PC-3 (cell line): ENCODE results near the gene WDR45B. TPM values are rescaled to one million over a fixed set of nuclear protein-coding genes. Genes with fewer than 3 reads are reported as not detected.

Experiments used
- ATAC-seq: fragments of 200-7000 bp; cut with Tn5 transposase; 2 replicates; pipeline ENCODE4 v1.9.1; 2020; ENCODE audit warnings: mild to moderate bottlenecking, moderate library complexity
- BruUV-seq: library from RNA; stranded (reverse); fragments of 400-500 nt; replicated peaks from 2 replicates; lab custom pipeline; 2021; lab: Mats Ljungman, UMichigan
- CTCF ChIA-PET: fragments of 300-600 bp; sonication (Branson Sonifier 250); formaldehyde crosslinking; loops from one replicate; lab custom pipeline; 2022; ENCODE audit warnings: antibody characterized with exemption; lab: Charles Lee
- POLR2A ChIA-PET: fragments of 300-600 bp; sonication (Branson Sonifier 250); formaldehyde crosslinking; loops from one replicate; lab custom pipeline; 2022; ENCODE audit warnings: antibody characterized with exemption; ENCODE audit not compliant: unreplicated experiment; lab: Charles Lee
- DNase-seq: peaks from one replicate; pipeline ENCODE4 v3.0.0-alpha.2; 2015
- H2AFZ ChIP-seq: fragments of 300-600 bp; sonication (generic); 2 replicates; pipeline ENCODE4 v1.6.0; 2016; ENCODE audit warnings: antibody characterized with exemption, low read length
- H3F3A ChIP-seq: fragments of 300-600 bp; sonication (generic); one replicate; pipeline ENCODE4 v1.6.0; 2017; ENCODE audit warnings: antibody characterized with exemption, low read length, control low read depth, mild to moderate bottlenecking; ENCODE audit not compliant: unreplicated experiment
- H3K27ac ChIP-seq: fragments of 300-600 bp; sonication (generic); 2 replicates; pipeline ENCODE4 v1.5.1; 2016; ENCODE audit warnings: mild to moderate bottlenecking, low read length
- H3K27me3 ChIP-seq: fragments of 300-600 bp; sonication (generic); 2 replicates; pipeline ENCODE4 v1.6.1; 2016; ENCODE audit warnings: low read length, mixed read lengths
- H3K36me3 ChIP-seq: fragments of 300-600 bp; sonication (generic); 2 replicates; pipeline ENCODE4 v1.6.1; 2016; ENCODE audit warnings: low read depth, mixed run types, low read length, mixed read lengths
- H3K4me1 ChIP-seq: fragments of 300-600 bp; sonication (generic); 2 replicates; pipeline ENCODE4 v1.5.1; 2016; ENCODE audit warnings: low read length; ENCODE audit not compliant: insufficient read depth
- H3K4me2 ChIP-seq: fragments of 300-600 bp; sonication (generic); 2 replicates; pipeline ENCODE4 v1.6.0; 2016; ENCODE audit warnings: low read length
- H3K4me3 ChIP-seq: fragments of 300-600 bp; sonication (generic); 2 replicates; pipeline ENCODE4 v1.5.1; 2016; ENCODE audit warnings: mild to moderate bottlenecking, low read length, mixed read lengths
- H3K79me2 ChIP-seq: fragments of 300-600 bp; sonication (generic); 2 replicates; pipeline ENCODE4 v1.6.1; 2017; ENCODE audit warnings: low read length, mixed read lengths
- H3K9ac ChIP-seq: fragments of 300-600 bp; sonication (generic); 2 replicates; pipeline ENCODE4 v1.6.0; 2016; ENCODE audit warnings: mild to moderate bottlenecking, low read length
- H3K9me2 ChIP-seq: fragments of 300-600 bp; sonication (generic); replicated peaks from 2 replicates; pipeline ENCODE4 v1.6.1; 2016; ENCODE audit warnings: mixed run types, low read length, mixed read lengths
- H3K9me3 ChIP-seq: fragments of 300-600 bp; sonication (generic); 2 replicates; pipeline ENCODE4 v1.6.1; 2016; ENCODE audit warnings: low read length, mixed read lengths
- H4K20me1 ChIP-seq: fragments of 300-600 bp; sonication (generic); 2 replicates; pipeline ENCODE4 v1.6.1; 2016; ENCODE audit warnings: low read length, mixed read lengths
- CTCF ChIP-seq: fragments of 300-600 bp; sonication (generic); conservative IDR thresholded peaks from 2 replicates; pipeline ENCODE4 v1.5.1; 2017; ENCODE audit warnings: antibody characterized with exemption, low read depth, mild to moderate bottlenecking, low read length
- EZH2 ChIP-seq: fragments of 300-600 bp; sonication (generic); IDR thresholded peaks from one replicate; pipeline ENCODE4 v1.6.1; 2017; ENCODE audit warnings: antibody characterized with exemption, mild to moderate bottlenecking, low read length; ENCODE audit not compliant: unreplicated experiment
- EZH2phosphoT487 ChIP-seq: fragments of 300-600 bp; sonication (generic); IDR thresholded peaks from 2 replicates; pipeline ENCODE4 v1.6.1; 2018; ENCODE audit warnings: mild to moderate bottlenecking, antibody characterized with exemption, low read length, borderline replicate concordance
- intact Hi-C: fragments of 100-400 bp; cut with micrococcal nuclease; formaldehyde crosslinking; loops from 2 replicates; pipeline ENCODE4 v1.9.0; 2023
- total RNA-seq: library from RNA; depleted of rRNA; stranded (reverse); fragments of >200 nt; gene quantifications from 2 replicates; pipeline ENCODE4 v1.2.3, GENCODE V29; 2014

WDR45B gene
- total RNA-seq, 1 experiment from 2014 or later = 110 TPM

- Histone ChIP-seq H3K4me2 (no peak overlapping the region), H3K9ac (no peak overlapping the region), H3K9me2 (no peaks in the 10 kb centered on the region), H2AFZ (no peak overlapping the region), H3K79me2 (no peaks in the 10 kb centered on the region), H3K36me3 (no peaks in the 10 kb centered on the region), H3K27me3 (no peaks in the 10 kb centered on the region), H3K4me1 (no peaks in the 10 kb centered on the region), H3K9me3 (no peaks in the 10 kb centered on the region), H3F3A (no peaks in the 10 kb centered on the region), H3K4me3 (no peak overlapping the region), H4K20me1 (no peaks in the 10 kb centered on the region), H3K27ac (no peak overlapping the region)
- ChIA-PET CTCF (no interaction called here), POLR2A (no interaction called here)
- ATAC-seq = no peak
- TF ChIP-seq EZH2phosphoT487 (no peak), CTCF (no peak), EZH2 (no peak)
- no TSS peak for BruUV-seq
- DNase-seq = no peak
- intact Hi-C loops = no loop called here
Measured at GRCh38 chr17:82662711-82663261, 14.5 kb upstream of the WDR45B start.

GRCh38 chr17:82661717-82662683 is 13.8 kb upstream of the WDR45B start:
- CTCF ChIA-PET = no interaction called here
- Histone ChIP-seq H3K9ac (no peak overlapping the region), H2AFZ (no peak overlapping the region), H3F3A (no peaks in the 10 kb centered on the region), H3K4me2 (no peak overlapping the region), H3K4me3 (no peak overlapping the region), H3K4me1 (no peaks in the 10 kb centered on the region), H3K79me2 (no peaks in the 10 kb centered on the region), H3K27me3 (no peaks in the 10 kb centered on the region), H3K36me3 (no peaks in the 10 kb centered on the region), H3K9me3 (no peaks in the 10 kb centered on the region), H4K20me1 (no peaks in the 10 kb centered on the region), H3K27ac (no peak overlapping the region), H3K9me2 (no peaks in the 10 kb centered on the region)
- no TSS peak for BruUV-seq
- intact Hi-C loops = no loop called here
- DNase-seq = no peak
- POLR2A ChIA-PET = no interaction called here
- no peak for ATAC-seq
- TF ChIP-seq EZH2 = no peak
- TF ChIP-seq CTCF = no peak
- TF ChIP-seq EZH2phosphoT487 = no peak

DNA sequence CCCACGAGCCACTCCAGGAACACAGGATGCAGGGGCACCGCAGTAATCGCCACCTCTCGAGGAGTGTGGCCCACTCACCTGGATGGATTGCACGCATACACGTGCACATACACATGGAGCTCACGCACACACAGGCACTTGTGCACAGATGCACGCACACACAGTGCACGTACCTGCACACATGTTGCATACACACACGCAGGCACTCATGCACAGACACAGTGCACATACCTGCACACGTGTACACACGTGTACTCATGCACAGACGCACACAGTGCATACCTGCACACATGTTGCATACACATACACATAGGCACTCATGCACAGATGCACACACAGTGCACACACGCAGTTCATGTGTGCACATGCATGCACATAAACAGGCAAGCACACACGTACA is 11.6 kb upstream of the WDR45B start:
- no peaks in the 10 kb centered on the region for H3K9me3 ChIP-seq
- CTCF ChIA-PET = no interaction called here
- no peak overlapping the region for H3K4me2 ChIP-seq
- no peaks in the 10 kb centered on the region for H3K27me3 ChIP-seq
- H2AFZ ChIP-seq = no peak overlapping the region
- H4K20me1 ChIP-seq = no peaks in the 10 kb centered on the region
- TF ChIP-seq EZH2 = no peak
- no peak for TF ChIP-seq EZH2phosphoT487
- TF ChIP-seq CTCF = no peak
- POLR2A ChIA-PET = no interaction called here
- no peak overlapping the region for H3K27ac ChIP-seq
- peaks cover 5% of the 10 kb centered on the region for H3F3A ChIP-seq
- no peaks in the 10 kb centered on the region for H3K79me2 ChIP-seq
- H3K4me1 ChIP-seq = peaks cover 6% of the 10 kb centered on the region; the same call in 1 of the 2 replicates
- no peak for ATAC-seq
- intact Hi-C loops = no loop called here
- H3K4me3 ChIP-seq = no peak overlapping the region
- H3K9me2 ChIP-seq = no peaks in the 10 kb centered on the region
- H3K36me3 ChIP-seq = no peaks in the 10 kb centered on the region
- H3K9ac ChIP-seq = no peak overlapping the region
- no TSS peak for BruUV-seq
- no peak for DNase-seq
